Endothelial cell (in vitro differentiated cells): ENCODE results near the gene FN1. TPM values are rescaled to one million over a fixed set of nuclear protein-coding genes. Genes with fewer than 3 reads are reported as not detected.

Source experiments
- DNase-seq: peaks from one replicate; pipeline ENCODE4 v3.0.0; 2021; ENCODE audit warnings: low spot score
- H3K27ac Mint-ChIP-seq: one replicate; pipeline ENCODE4 v1.8.0; 2021; ENCODE audit warnings: mixed read lengths, inconsistent platforms; ENCODE audit not compliant: unreplicated experiment
- H3K27me3 Mint-ChIP-seq: one replicate; pipeline ENCODE4 v1.8.0; 2021; ENCODE audit warnings: mild to moderate bottlenecking, moderate library complexity, mixed read lengths, inconsistent platforms; ENCODE audit not compliant: unreplicated experiment
- H3K36me3 Mint-ChIP-seq: one replicate; pipeline ENCODE4 v1.8.0; 2021; ENCODE audit warnings: mild to moderate bottlenecking, low read depth, mixed read lengths, inconsistent platforms; ENCODE audit not compliant: unreplicated experiment
- H3K4me1 Mint-ChIP-seq: one replicate; pipeline ENCODE4 v1.8.0; 2021; ENCODE audit warnings: mild to moderate bottlenecking, mixed read lengths, inconsistent platforms; ENCODE audit not compliant: unreplicated experiment
- H3K4me3 Mint-ChIP-seq: one replicate; pipeline ENCODE4 v1.8.0; 2021; ENCODE audit warnings: mild to moderate bottlenecking, mixed read lengths, inconsistent platforms; ENCODE audit not compliant: unreplicated experiment
- H3K9me3 Mint-ChIP-seq: one replicate; pipeline ENCODE4 v1.8.0; 2021; ENCODE audit warnings: mixed read lengths, inconsistent platforms; ENCODE audit not compliant: unreplicated experiment
- CTCF ChIP-seq: fragments of 200-600 bp; sonication (generic); IDR thresholded peaks from one replicate; pipeline ENCODE4 v1.5.0; 2021; ENCODE audit warnings: antibody characterized with exemption; ENCODE audit not compliant: unreplicated experiment
- total RNA-seq: library from RNA; stranded (reverse); fragmentation: NEBNext Ultra II Directional; extraction: Animal tissue kit (Norgen Biotek cat#: 25700); gene quantifications from one replicate; pipeline ENCODE4 v1.2.1, GENCODE V29; 2021; ENCODE audit not compliant: unreplicated experiment

Gene FN1
- total RNA-seq, 1 donor from 2014 or later: 1,159 TPM

GRCh38 chr2:215371915-215372897, 63.7 kb downstream of the FN1 start:
- no peak overlapping the region for H3K27ac Mint-ChIP-seq
- no peak for TF ChIP-seq CTCF
- peaks cover 56% of the 10 kb centered on the region for H3K36me3 Mint-ChIP-seq
- DNase-seq: no peak
- no peaks in the 10 kb centered on the region for H3K27me3 Mint-ChIP-seq
- no peak overlapping the region for H3K4me3 Mint-ChIP-seq
- no peaks in the 10 kb centered on the region for H3K9me3 Mint-ChIP-seq
- H3K4me1 Mint-ChIP-seq: no peaks in the 10 kb centered on the region

- H3K4me1 Mint-ChIP-seq: no peaks in the 10 kb centered on the region
- no peak for TF ChIP-seq CTCF
- peak overlapping the region; percentile 15 for H3K4me3 Mint-ChIP-seq
- no peaks in the 10 kb centered on the region for H3K9me3 Mint-ChIP-seq
- peaks cover 48% of the 10 kb centered on the region for H3K36me3 Mint-ChIP-seq
- no peaks in the 10 kb centered on the region for H3K27me3 Mint-ChIP-seq
- no peak overlapping the region for H3K27ac Mint-ChIP-seq
- no peak for DNase-seq
These were observed 65.5 kb downstream of the FN1 start for GRCh38 chr2:215370112-215370965.

- no peaks in the 10 kb centered on the region for H3K4me1 Mint-ChIP-seq
- no peak overlapping the region for H3K4me3 Mint-ChIP-seq
- TF ChIP-seq CTCF: no peak
- H3K27me3 Mint-ChIP-seq: no peaks in the 10 kb centered on the region
- no peak for DNase-seq
- no peaks in the 10 kb centered on the region for H3K9me3 Mint-ChIP-seq
- H3K27ac Mint-ChIP-seq: no peak overlapping the region
- peaks cover 47% of the 10 kb centered on the region for H3K36me3 Mint-ChIP-seq
These were observed 66.6 kb downstream of the FN1 start for GRCh38 chr2:215369181-215369760.

- no peaks in the 10 kb centered on the region for H3K4me1 Mint-ChIP-seq
- H3K4me3 Mint-ChIP-seq: no peak overlapping the region
These were observed 67.4 kb downstream of the FN1 start for GRCh38 chr2:215368493-215368809.

More at GRCh38 chr2:215368493-215368809, 67.4 kb downstream of the FN1 start:
- H3K27me3 Mint-ChIP-seq: peaks cover 2% of the 10 kb centered on the region
- H3K27ac Mint-ChIP-seq: no peak overlapping the region
- peaks cover 53% of the 10 kb centered on the region for H3K36me3 Mint-ChIP-seq
- DNase-seq: no peak
- no peaks in the 10 kb centered on the region for H3K9me3 Mint-ChIP-seq
- no peak for TF ChIP-seq CTCF
